Measurements from ENCODE around the gene CHST12. TPM values are rescaled to one million over a fixed set of nuclear protein-coding genes. Genes with fewer than 3 reads are reported as not detected.

Gene CHST12
- total RNA-seq, 1 experiment from 2014 or later, result 18.3 TPM

GRCh38 chr7:2369139-2369538, 34.3 kb upstream of the CHST12 start:
- peaks cover 91% of the 10 kb centered on the region for H3K36me3 Mint-ChIP-seq
- no peak overlapping the region for H3K4me3 Mint-ChIP-seq
- no peak for TF ChIP-seq TEAD1 (CRISPR knock-in tag; IDR thresholded peaks at IDR 0.05)
- no peak for TF ChIP-seq RELA (CRISPR knock-in tag; IDR thresholded peaks at IDR 0.05; ENCODE audit: borderline replicate concordance)
- no peak for TF ChIP-seq CREB1 (CRISPR knock-in tag; IDR thresholded peaks at IDR 0.05)
- TF ChIP-seq AFF4 (CRISPR knock-in tag; IDR thresholded peaks at IDR 0.05; ENCODE audit: borderline replicate concordance), result no peak
- no peak for TF ChIP-seq ZBTB21 (CRISPR knock-in tag; IDR thresholded peaks at IDR 0.05; ENCODE audit: borderline replicate concordance)
- no peak for TF ChIP-seq ZNF423 (CRISPR knock-in tag; IDR thresholded peaks at IDR 0.05)
- no peak for TF ChIP-seq ZNF396 (CRISPR knock-in tag; IDR thresholded peaks at IDR 0.05; ENCODE audit: borderline replicate concordance)
- TF ChIP-seq MXD4 (CRISPR knock-in tag; IDR thresholded peaks at IDR 0.05; ENCODE audit: borderline replicate concordance), result no peak
- TF ChIP-seq FOXJ3 (CRISPR knock-in tag; IDR thresholded peaks at IDR 0.05; ENCODE audit: borderline replicate concordance), result no peak
- TF ChIP-seq FOXP1 (CRISPR knock-in tag; IDR thresholded peaks at IDR 0.05; ENCODE audit: borderline replicate concordance), result no peak
- no peak for TF ChIP-seq IRF1 (CRISPR knock-in tag; IDR thresholded peaks at IDR 0.05)
- no peak for TF ChIP-seq ZNF121 (CRISPR knock-in tag; IDR thresholded peaks at IDR 0.05)
- TF ChIP-seq FOXK1 (CRISPR knock-in tag; IDR thresholded peaks at IDR 0.05), result no peak
- no peak for TF ChIP-seq ELF4 (CRISPR knock-in tag; IDR thresholded peaks at IDR 0.05; ENCODE audit: low read depth)
- no peaks in the 10 kb centered on the region for H3K9me3 Mint-ChIP-seq
- POLR2A ChIA-PET, result interaction anchor here (0.7 kb wide), 2 partner anchors 13 to 124 kb away, joined by 4 to 10 read pairs; no protein-coding TSS in a partner anchor
- H3K27ac Mint-ChIP-seq, result no peak overlapping the region
- H3K4me1 Mint-ChIP-seq, result no peaks in the 10 kb centered on the region
- DNase-seq (ENCODE audit: low spot score), result no peak
- ATAC-seq, result no peak
- CTCF ChIA-PET, result no interaction called here
- no peaks in the 10 kb centered on the region for H3K27me3 Mint-ChIP-seq (ENCODE audit: low read depth)

GRCh38 chr7:2371329-2371728, 32.1 kb upstream of the CHST12 start:
- DNase-seq (ENCODE audit: low spot score), result no peak
- peaks cover 92% of the 10 kb centered on the region for H3K36me3 Mint-ChIP-seq
- no peak overlapping the region for H3K4me3 Mint-ChIP-seq
- H3K4me1 Mint-ChIP-seq, result no peaks in the 10 kb centered on the region
- POLR2A ChIA-PET, result no interaction called here
- CTCF ChIA-PET, result no interaction called here
- no peak for ATAC-seq
- no peaks in the 10 kb centered on the region for H3K27me3 Mint-ChIP-seq (ENCODE audit: low read depth)
- H3K9me3 Mint-ChIP-seq, result no peaks in the 10 kb centered on the region
- H3K27ac Mint-ChIP-seq, result no peak overlapping the region; the same call in 1 of the 2 replicates
- TF ChIP-seq OVOL2 (CRISPR knock-in tag; IDR thresholded peaks at IDR 0.05; ENCODE audit: borderline replicate concordance) (no peak), ZSCAN18 (CRISPR knock-in tag; IDR thresholded peaks at IDR 0.05) (no peak), ATF1 (CRISPR knock-in tag; IDR thresholded peaks at IDR 0.05) (no peak), ETV6 (CRISPR knock-in tag; IDR thresholded peaks at IDR 0.05) (no peak), FOXP4 (CRISPR knock-in tag; IDR thresholded peaks at IDR 0.05) (no peak), SMAD4 (CRISPR knock-in tag; IDR thresholded peaks at IDR 0.05) (no peak)
- TF ChIP-seq, protein P1, sequence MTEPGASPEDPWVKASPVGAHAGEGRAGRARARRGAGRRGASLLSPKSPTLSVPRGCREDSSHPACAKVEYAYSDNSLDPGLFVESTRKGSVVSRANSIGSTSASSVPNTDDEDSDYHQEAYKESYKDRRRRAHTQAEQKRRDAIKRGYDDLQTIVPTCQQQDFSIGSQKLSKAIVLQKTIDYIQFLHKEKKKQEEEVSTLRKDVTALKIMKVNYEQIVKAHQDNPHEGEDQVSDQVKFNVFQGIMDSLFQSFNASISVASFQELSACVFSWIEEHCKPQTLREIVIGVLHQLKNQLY (CRISPR knock-in tag; IDR thresholded peaks at IDR 0.05), result no peak
- TF ChIP-seq, protein P2, sequence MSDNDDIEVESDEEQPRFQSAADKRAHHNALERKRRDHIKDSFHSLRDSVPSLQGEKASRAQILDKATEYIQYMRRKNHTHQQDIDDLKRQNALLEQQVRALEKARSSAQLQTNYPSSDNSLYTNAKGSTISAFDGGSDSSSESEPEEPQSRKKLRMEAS (CRISPR knock-in tag; IDR thresholded peaks at IDR 0.05), result no peak
- TF ChIP-seq, protein P3, sequence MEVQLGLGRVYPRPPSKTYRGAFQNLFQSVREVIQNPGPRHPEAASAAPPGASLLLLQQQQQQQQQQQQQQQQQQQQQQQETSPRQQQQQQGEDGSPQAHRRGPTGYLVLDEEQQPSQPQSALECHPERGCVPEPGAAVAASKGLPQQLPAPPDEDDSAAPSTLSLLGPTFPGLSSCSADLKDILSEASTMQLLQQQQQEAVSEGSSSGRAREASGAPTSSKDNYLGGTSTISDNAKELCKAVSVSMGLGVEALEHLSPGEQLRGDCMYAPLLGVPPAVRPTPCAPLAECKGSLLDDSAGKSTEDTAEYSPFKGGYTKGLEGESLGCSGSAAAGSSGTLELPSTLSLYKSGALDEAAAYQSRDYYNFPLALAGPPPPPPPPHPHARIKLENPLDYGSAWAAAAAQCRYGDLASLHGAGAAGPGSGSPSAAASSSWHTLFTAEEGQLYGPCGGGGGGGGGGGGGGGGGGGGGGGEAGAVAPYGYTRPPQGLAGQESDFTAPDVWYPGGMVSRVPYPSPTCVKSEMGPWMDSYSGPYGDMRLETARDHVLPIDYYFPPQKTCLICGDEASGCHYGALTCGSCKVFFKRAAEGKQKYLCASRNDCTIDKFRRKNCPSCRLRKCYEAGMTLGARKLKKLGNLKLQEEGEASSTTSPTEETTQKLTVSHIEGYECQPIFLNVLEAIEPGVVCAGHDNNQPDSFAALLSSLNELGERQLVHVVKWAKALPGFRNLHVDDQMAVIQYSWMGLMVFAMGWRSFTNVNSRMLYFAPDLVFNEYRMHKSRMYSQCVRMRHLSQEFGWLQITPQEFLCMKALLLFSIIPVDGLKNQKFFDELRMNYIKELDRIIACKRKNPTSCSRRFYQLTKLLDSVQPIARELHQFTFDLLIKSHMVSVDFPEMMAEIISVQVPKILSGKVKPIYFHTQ (CRISPR knock-in tag; IDR thresholded peaks at IDR 0.05), result no peak
- TF ChIP-seq, protein P4, sequence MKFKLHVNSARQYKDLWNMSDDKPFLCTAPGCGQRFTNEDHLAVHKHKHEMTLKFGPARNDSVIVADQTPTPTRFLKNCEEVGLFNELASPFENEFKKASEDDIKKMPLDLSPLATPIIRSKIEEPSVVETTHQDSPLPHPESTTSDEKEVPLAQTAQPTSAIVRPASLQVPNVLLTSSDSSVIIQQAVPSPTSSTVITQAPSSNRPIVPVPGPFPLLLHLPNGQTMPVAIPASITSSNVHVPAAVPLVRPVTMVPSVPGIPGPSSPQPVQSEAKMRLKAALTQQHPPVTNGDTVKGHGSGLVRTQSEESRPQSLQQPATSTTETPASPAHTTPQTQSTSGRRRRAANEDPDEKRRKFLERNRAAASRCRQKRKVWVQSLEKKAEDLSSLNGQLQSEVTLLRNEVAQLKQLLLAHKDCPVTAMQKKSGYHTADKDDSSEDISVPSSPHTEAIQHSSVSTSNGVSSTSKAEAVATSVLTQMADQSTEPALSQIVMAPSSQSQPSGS (CRISPR knock-in tag; IDR thresholded peaks at IDR 0.05; ENCODE audit: borderline replicate concordance, low read depth), result no peak

All from WTC11 (cell line).